Right lobe of liver (tissue), 6 donors: ENCODE results near the gene TYW1. TPM values are rescaled to one million over a fixed set of nuclear protein-coding genes. Genes with fewer than 3 reads are reported as not detected.
"Not testable (repeated sequence)": the region's sequence is repeated elsewhere in the genome, so short reads cannot be mapped to it uniquely, and the experiment has no call there.

Experiments used
- ATAC-seq, 4 donors: fragments of 200-7000 bp; cut with Tn5 transposase; one replicate each; pipeline ENCODE4 v1.9.1; 2020; ENCODE audit warnings: mild to moderate bottlenecking in 4 of 4, moderate library complexity in 4 of 4
- DNase-seq, 3 donors: peaks; one replicate each; pipeline ENCODE4 v3.0.0-alpha.2; 2020
- H3K27ac ChIP-seq, 3 donors: fragments of 200-600 bp; one replicate each; pipeline ENCODE4 v1.8.0; 2022
- H3K27me3 ChIP-seq, 2 donors: fragments of 200-600 bp; one replicate each; pipeline ENCODE4 v1.8.0; 2022
- H3K36me3 ChIP-seq, 4 donors: fragments of 200-600 bp; sonication (generic) in 1 of 4; one replicate each; pipeline versions ENCODE4 v1.5.1 to v1.8.0; 2017 to 2022; ENCODE audit warnings: control low read depth in 1 of 4
- H3K4me1 ChIP-seq, 4 donors: fragments of 200-600 bp; sonication (generic) in 1 of 4; one replicate each; pipeline versions ENCODE4 v1.5.1 to v1.8.0; 2017 to 2022; ENCODE audit warnings: control low read depth in 1 of 4
- H3K4me3 ChIP-seq, 3 donors: fragments of 200-600 bp; one replicate each; pipeline ENCODE4 v1.8.0; 2022
- H3K9me3 ChIP-seq, 4 donors: fragments of 200-600 bp; sonication (generic) in 1 of 4; one replicate each; pipeline versions ENCODE4 v1.5.1 to v1.8.0; 2017 to 2022; ENCODE audit warnings: control low read depth in 1 of 4
- CTCF ChIP-seq, 4 donors: fragments of 200-600 bp in 3 of 4; fragments of 450-650 bp in 1 of 4; IDR thresholded peaks; one replicate each; pipeline versions ENCODE4 v1.5.1 to v1.8.0; 2016 to 2022; ENCODE audit warnings: antibody characterized with exemption in 4 of 4, mild to moderate bottlenecking in 2 of 4
- POLR2A ChIP-seq: fragments of 450-650 bp; IDR thresholded peaks from one replicate; pipeline ENCODE4 v1.6.1; 2017; ENCODE audit warnings: antibody characterized with exemption, mild to moderate bottlenecking
- WGBS: methylation state at CpG from one replicate; pipeline ENCODE4 v1.1.6; 2018; ENCODE audit warnings: low coverage, low lambda C conversion rate; ENCODE audit not compliant: insufficient coverage; ENCODE audit errors: missing lambda C conversion rate; 5-methylcytosine and 5-hydroxymethylcytosine counted together
- intact Hi-C, 2 donors: fragments of 100-400 bp; cut with DNase I; formaldehyde crosslinking; loops; one replicate each; pipeline versions ENCODE4 v1.11.2 to v1.14.1; 2022
- total RNA-seq, 6 experiments: library from RNA; depleted of rRNA in 2 of 6; stranded (reverse); fragments of >200 nt in 2 of 6; fragmentation: NEBNext Ultra II Directional in 3 of 6; extraction: Animal tissue kit (Norgen Biotek cat#: 25700) in 3 of 6; gene quantifications; one replicate each; pipeline versions ENCODE4 v1.1.0 to v1.2.4, GENCODE V29; 2016 to 2023
- donor health status: DM: no; HTN: yes; CAD: no.
- donor health status: DM: no; HTN: no; CAD: no.
- donor health status: DM: no; HTN: no; CAD: no.
- donor health status: DM: no; HTN: yes; CAD: no.
- donor health status: DM: no; HTN: yes; CAD: no.

TYW1 gene
- total RNA-seq, 6 experiments from 2014 or later, result 9.6 to 15.2 (median 10.2) TPM

- intact Hi-C loops, result no loop called here
- ATAC-seq, result no peak
- 100% methylated on average over 2 of the region's 2 CpGs for WGBS
Measured at GRCh38 chr7:67056683-67057082, 60.0 kb downstream of the TYW1 start.

DNA sequence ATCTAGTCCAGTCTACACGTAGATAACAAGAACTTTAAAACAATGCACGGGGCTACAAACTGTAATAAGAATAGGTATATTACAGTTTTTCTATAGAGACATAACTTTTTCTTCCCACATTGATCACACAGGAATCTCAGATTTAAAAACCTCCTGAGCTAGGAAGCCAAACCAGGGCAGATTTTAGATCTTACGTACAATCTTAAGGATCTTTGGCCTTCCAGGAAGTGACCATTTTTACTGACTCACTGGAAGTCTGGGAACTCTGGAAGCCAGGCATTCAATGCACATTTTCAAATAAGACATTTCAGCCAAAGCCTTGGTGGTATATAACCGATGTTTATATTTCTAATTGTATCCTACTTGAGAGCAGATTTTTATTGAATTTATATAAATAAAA, 64.7 kb downstream of the TYW1 start:
- 94% methylated on average over 4 of the region's 4 CpGs for WGBS
- intact Hi-C loops, result not testable (repeated sequence)

More at GRCh38 chr7:67056683-67057082, 60.0 kb downstream of the TYW1 start:
- Histone ChIP-seq H3K36me3 (peaks cover 0 to 5% (median 0%) of the 10 kb centered on the region in 4 donors), H3K4me3 (no peak overlapping the region), H3K4me1 (no peaks in the 10 kb centered on the region), H3K9me3 (no peaks in the 10 kb centered on the region), H3K27ac (no peak overlapping the region), H3K27me3 (no peaks in the 10 kb centered on the region)
- TF ChIP-seq CTCF (IDR thresholded peaks at IDR 0.05), result no peak
- TF ChIP-seq POLR2A, result no peak
- DNase-seq, result no peak

GRCh38 chr7:67062802-67063201, 66.2 kb downstream of the TYW1 start:
- intact Hi-C loops, H3K4me1 ChIP-seq, DNase-seq, H3K4me3 ChIP-seq, ATAC-seq, H3K27ac ChIP-seq, H3K27me3 ChIP-seq, H3K9me3 ChIP-seq, H3K36me3 ChIP-seq: not testable (repeated sequence)
- 100% methylated on average over 1 of the region's 1 CpG for WGBS

More for the DNA sequence above, 64.7 kb downstream of the TYW1 start:
- not testable (repeated sequence) for H3K36me3 ChIP-seq, ATAC-seq, H3K27ac ChIP-seq, H3K27me3 ChIP-seq, DNase-seq, H3K9me3 ChIP-seq, H3K4me1 ChIP-seq, H3K4me3 ChIP-seq

GRCh38 chr7:67066950-67067622, 70.5 kb downstream of the TYW1 start:
- peak; percentile 82 to 92 (median 89) for ATAC-seq
- peak overlapping the region in 2 of 3 donors; percentile 25 to 47 for H3K4me3 ChIP-seq

DNA sequence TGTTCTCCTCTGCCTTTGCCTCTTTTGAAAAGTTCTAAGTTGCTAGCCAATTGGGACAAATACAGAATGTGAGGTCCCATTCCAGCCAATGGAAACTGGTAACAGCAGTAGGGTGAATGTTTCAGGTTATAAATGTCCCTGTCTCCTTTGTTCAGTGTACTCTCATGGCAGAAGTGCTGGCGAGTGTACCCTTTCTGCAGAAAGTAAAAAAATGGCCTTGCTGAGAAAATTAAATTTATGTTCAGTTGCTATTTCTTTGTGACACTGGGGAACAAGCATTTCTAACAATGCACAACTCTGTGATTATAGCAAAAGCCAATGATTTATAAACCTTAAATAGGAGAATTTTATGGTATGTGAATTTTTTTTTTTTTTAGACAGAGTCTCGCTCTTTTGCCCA, 79.5 kb downstream of the TYW1 start:
- H3K27ac ChIP-seq, intact Hi-C loops, DNase-seq, ATAC-seq, H3K36me3 ChIP-seq, H3K4me3 ChIP-seq, H3K4me1 ChIP-seq, H3K27me3 ChIP-seq: not testable (repeated sequence)
- H3K9me3 ChIP-seq, result peaks cover 0 to 15% (median 5%) of the 10 kb centered on the region in 4 donors
- WGBS, result 93% methylated on average over 2 of the region's 2 CpGs

More at GRCh38 chr7:67066950-67067622, 70.5 kb downstream of the TYW1 start:
- peak; percentile 16 for TF ChIP-seq POLR2A
- H3K27me3 ChIP-seq, intact Hi-C loops, H3K9me3 ChIP-seq, H3K36me3 ChIP-seq, H3K4me1 ChIP-seq: not testable (repeated sequence)
- DNase-seq, result peak in 1 of 3 donors; percentile 54
- peak overlapping the region; percentile 29 to 85 (median 44) for H3K27ac ChIP-seq
- WGBS, result 37% methylated on average over 9 of the region's 9 CpGs

DNA sequence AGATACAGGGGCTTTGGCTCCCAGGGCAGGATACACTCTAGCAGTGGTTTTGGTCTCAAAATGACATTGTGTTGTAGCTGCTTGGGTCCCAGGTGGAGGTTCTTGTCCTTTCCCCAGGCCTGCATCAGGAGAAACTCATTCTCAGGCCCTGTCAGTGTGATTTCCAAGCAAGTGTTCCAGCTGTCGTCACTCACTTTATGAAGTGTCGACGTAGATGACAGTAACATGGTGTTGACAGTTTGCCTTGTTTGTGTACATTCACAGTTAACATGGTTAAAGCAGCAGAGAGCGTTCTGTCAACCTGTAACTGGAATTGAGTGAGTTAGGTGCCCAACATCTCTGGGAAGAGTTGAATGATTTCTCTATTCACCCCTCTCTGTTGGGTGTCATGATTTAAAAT, 86.2 kb downstream of the TYW1 start:
- H3K27me3 ChIP-seq, H3K4me3 ChIP-seq, DNase-seq, ATAC-seq, intact Hi-C loops, H3K4me1 ChIP-seq, H3K9me3 ChIP-seq, H3K27ac ChIP-seq, H3K36me3 ChIP-seq: not testable (repeated sequence)
- no CpG with 5 or more reads among the region's 4 CpGs for WGBS

DNA sequence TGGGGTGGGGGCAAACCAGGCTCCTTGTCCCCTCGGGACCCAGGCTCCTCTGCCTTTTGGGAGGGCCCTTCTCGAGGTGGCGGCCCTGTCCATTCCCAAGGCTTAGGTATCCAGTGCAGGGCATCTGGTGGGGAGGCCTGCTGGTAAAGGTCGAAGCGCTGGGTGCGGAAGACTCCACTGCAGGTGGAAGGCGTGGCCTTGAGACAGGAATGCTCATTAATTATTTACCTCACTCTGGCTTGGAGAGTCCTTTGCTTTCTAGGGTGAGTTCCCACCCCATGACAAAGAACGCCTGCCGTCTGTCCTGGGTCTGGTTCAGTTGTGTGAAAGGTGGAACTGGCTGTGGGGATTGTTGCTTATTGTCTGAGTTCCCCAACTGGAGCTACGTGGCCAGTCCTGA, 92.6 kb downstream of the TYW1 start:
- ATAC-seq, H3K27ac ChIP-seq, H3K4me3 ChIP-seq: not testable (repeated sequence)

GRCh38 chr7:67091053-67091452, 94.4 kb downstream of the TYW1 start:
- DNase-seq, H3K27me3 ChIP-seq, intact Hi-C loops, H3K4me3 ChIP-seq, H3K9me3 ChIP-seq, H3K36me3 ChIP-seq, ATAC-seq, H3K4me1 ChIP-seq, H3K27ac ChIP-seq: not testable (repeated sequence)
- WGBS, result 92% methylated on average over 2 of the region's 2 CpGs

More for the DNA sequence above, 92.6 kb downstream of the TYW1 start:
- H3K9me3 ChIP-seq, DNase-seq, H3K36me3 ChIP-seq, H3K4me1 ChIP-seq, intact Hi-C loops, H3K27me3 ChIP-seq: not testable (repeated sequence)
- 93% methylated on average over 5 of the region's 10 CpGs for WGBS

DNA sequence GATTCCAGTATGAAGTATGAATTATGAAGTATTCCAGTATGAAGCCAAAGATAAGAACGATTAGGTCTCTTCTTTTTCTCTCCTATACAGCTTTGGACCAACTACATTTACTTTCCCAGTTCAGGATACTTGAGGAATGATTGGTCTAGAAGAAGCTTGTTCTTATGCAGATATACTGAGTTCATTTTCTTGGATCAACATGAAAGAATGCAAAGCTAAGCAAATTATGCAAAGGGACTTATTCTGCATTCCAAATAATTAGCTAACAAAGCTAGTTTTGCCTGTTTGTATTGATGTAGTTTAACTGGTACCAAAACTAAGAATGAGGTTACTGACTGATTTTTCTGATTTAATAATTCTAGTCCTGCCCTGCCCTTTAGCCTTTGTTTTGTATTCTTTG, 101.4 kb downstream of the TYW1 start:
- intact Hi-C loops, H3K27me3 ChIP-seq, ATAC-seq, H3K4me1 ChIP-seq, H3K4me3 ChIP-seq, H3K9me3 ChIP-seq, DNase-seq, H3K36me3 ChIP-seq, H3K27ac ChIP-seq: not testable (repeated sequence)
- no CpG with 5 or more reads among the region's 1 CpG for WGBS

- H3K36me3 ChIP-seq, ATAC-seq: not testable (repeated sequence)
Measured at GRCh38 chr7:67099406-67099805, 102.8 kb downstream of the TYW1 start.

DNA sequence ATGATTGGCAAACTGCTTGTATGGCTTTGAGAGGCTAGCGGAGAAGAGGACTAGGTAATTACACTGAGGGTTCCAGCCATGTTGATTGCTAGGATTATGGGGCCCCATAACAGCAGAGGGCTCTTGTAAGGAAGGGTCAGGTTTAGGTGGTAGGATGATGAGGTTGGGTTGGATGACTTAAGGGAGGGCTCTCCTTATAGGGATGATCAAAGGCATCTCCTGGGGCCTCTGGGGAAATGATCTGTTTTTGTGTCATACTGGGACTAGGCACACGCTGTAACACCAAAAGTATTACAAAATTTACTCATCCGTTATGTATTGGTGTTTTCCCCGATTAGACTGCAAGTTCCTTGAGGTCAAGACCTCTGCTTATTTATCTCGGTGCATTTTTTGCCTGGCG, 103.4 kb downstream of the TYW1 start:
- H3K27ac ChIP-seq, intact Hi-C loops, ATAC-seq, H3K36me3 ChIP-seq, H3K4me3 ChIP-seq, H3K9me3 ChIP-seq, DNase-seq, H3K27me3 ChIP-seq, H3K4me1 ChIP-seq: not testable (repeated sequence)
- WGBS, result 89% methylated on average over 5 of the region's 6 CpGs

More at GRCh38 chr7:67099406-67099805, 102.8 kb downstream of the TYW1 start:
- H3K27me3 ChIP-seq, H3K9me3 ChIP-seq, H3K4me1 ChIP-seq, intact Hi-C loops, DNase-seq, H3K27ac ChIP-seq, H3K4me3 ChIP-seq: not testable (repeated sequence)
- 90% methylated on average over 2 of the region's 5 CpGs for WGBS
